HCT116 (cell line): ENCODE results near the gene ACSM6. TPM values are rescaled to one million over a fixed set of nuclear protein-coding genes. Genes with fewer than 3 reads are reported as not detected.
A peak's percentile ranks its signal among the peaks of the same experiment; 100 is the strongest.

Experiments
- ATAC-seq: fragments of 200-7000 bp; cut with Tn5 transposase; 2 replicates; pipeline ENCODE4 v1.9.1; 2020; ENCODE audit warnings: mild to moderate bottlenecking, moderate library complexity
- BruUV-seq: library from RNA; stranded (reverse); fragments of 400-500 nt; replicated peaks from 2 replicates; lab custom pipeline; 2021; lab: Mats Ljungman, UMichigan
- CTCF ChIA-PET: fragments of 300-600 bp; sonication (Branson Sonifier 250); formaldehyde crosslinking; loops from one replicate; lab custom pipeline; 2021; ENCODE audit warnings: antibody characterized with exemption; lab: Charles Lee
- POLR2A ChIA-PET: fragments of 300-600, 350-600 bp; sonication (Branson Sonifier 250); formaldehyde crosslinking; loops from one replicate; lab custom pipeline; 2021; ENCODE audit warnings: antibody characterized with exemption; lab: Charles Lee
- RAD21 ChIA-PET, 2 experiments: fragments of 300-600 bp; sonication (Branson Sonifier 250); formaldehyde crosslinking; loops; one replicate each; lab custom pipeline; 2023; ENCODE audit warnings: low total read pairs in 2 of 2; ENCODE audit not compliant: uncharacterized antibody in 2 of 2, unreplicated experiment in 2 of 2, low non-redundant PET in 1 of 2; lab: Charles Lee
- DNase-seq: peaks from one replicate; pipeline ENCODE4 v3.0.0-alpha.2; 2010; ENCODE audit warnings: low read depth, low spot score
- H2AFZ ChIP-seq: fragments of 200-600 bp; shearing (Covaris generic), sonication (generic); 2 replicates; pipeline ENCODE4 v1.6.1; 2017; ENCODE audit warnings: low read depth, mixed run types, mixed read lengths, antibody characterized with exemption, low read length; ENCODE audit not compliant: poor library complexity, severe bottlenecking
- H3K27ac ChIP-seq: 2 replicates; pipeline ENCODE4 v1.5.1; 2012; ENCODE audit warnings: low read depth, low read length
- H3K27me3 ChIP-seq: fragments of 200-600 bp; sonication (generic); 2 replicates; pipeline ENCODE4 v1.6.1; 2016; ENCODE audit warnings: mixed run types, low read length, mixed read lengths; ENCODE audit not compliant: insufficient read depth
- H3K36me3 ChIP-seq, 2 experiments: fragments of 200-500 bp in 1 of 2; fragments of 200-600 bp in 1 of 2; sonication (Bioruptor generic) in 1 of 2; sonication (generic) in 1 of 2; 2 replicates each; pipeline versions ENCODE4 v1.5.1 to v1.6.1; 2014 to 2016; ENCODE audit warnings: low read length in 2 of 2, inconsistent platforms in 1 of 2, mixed read lengths in 1 of 2, mixed run types in 1 of 2; ENCODE audit not compliant: insufficient read depth in 2 of 2, control insufficient read depth in 1 of 2
- H3K4me1 ChIP-seq, 2 experiments: fragments of 200-600 bp in 1 of 2; sonication (generic) in 1 of 2; 2 replicates each; pipeline versions ENCODE4 v1.5.1 to v1.6.1; 2012 to 2017; ENCODE audit warnings: low read length in 2 of 2, inconsistent platforms in 1 of 2, mild to moderate bottlenecking in 1 of 2, mixed read lengths in 1 of 2, mixed run types in 1 of 2, moderate library complexity in 1 of 2; ENCODE audit not compliant: insufficient read depth in 2 of 2, control insufficient read depth in 1 of 2
- H3K4me2 ChIP-seq: fragments of 200-600 bp; sonication (generic); 2 replicates; pipeline ENCODE4 v1.6.1; 2017; ENCODE audit warnings: mixed run types, low read length, mixed read lengths
- H3K4me3 ChIP-seq, 2 experiments: fragments of 200-600 bp in 1 of 2; sonication (generic) in 1 of 2; replicated peaks in 1 of 2; 2 replicates each; pipeline ENCODE4 v1.5.1; 2011 to 2016; ENCODE audit warnings: low read length in 2 of 2, control low read depth in 1 of 2, low read depth in 1 of 2, mild to moderate bottlenecking in 1 of 2, mixed read lengths in 1 of 2, mixed run types in 1 of 2
- H3K79me2 ChIP-seq: fragments of 200-600 bp; sonication (generic); 2 replicates; pipeline ENCODE4 v1.6.1; 2017; ENCODE audit warnings: mild to moderate bottlenecking, mixed run types, low read length, moderate library complexity, mixed read lengths; ENCODE audit not compliant: insufficient read depth
- H3K9ac ChIP-seq: fragments of 200-600 bp; sonication (generic); 2 replicates; pipeline ENCODE4 v1.6.1; 2016; ENCODE audit warnings: low read length, mixed read lengths
- H3K9me2 ChIP-seq: fragments of 200-600 bp; sonication (generic), shearing (Covaris generic); 2 replicates; pipeline ENCODE4 v1.6.1; 2017; ENCODE audit warnings: mixed run types, mild to moderate bottlenecking, moderate library complexity; ENCODE audit not compliant: insufficient read depth
- H3K9me3 ChIP-seq, 2 experiments: fragments of 200-500 bp in 1 of 2; fragments of 200-600 bp in 1 of 2; sonication (Bioruptor generic) in 1 of 2; sonication (generic) in 1 of 2; 2 replicates each; pipeline ENCODE4 v1.6.1; 2014 to 2017; ENCODE audit warnings: low read length in 2 of 2, mixed read lengths in 2 of 2, inconsistent platforms in 1 of 2, low read depth in 1 of 2, mild to moderate bottlenecking in 1 of 2, mixed run types in 1 of 2, moderate library complexity in 1 of 2; ENCODE audit not compliant: control insufficient read depth in 1 of 2, insufficient read depth in 1 of 2
- H4K20me1 ChIP-seq: fragments of 200-600 bp; sonication (generic), shearing (Covaris generic); 2 replicates; pipeline ENCODE4 v1.6.1; 2017; ENCODE audit warnings: mixed run types, mild to moderate bottlenecking, moderate library complexity; ENCODE audit not compliant: insufficient read depth
- CBX3 ChIP-seq: IDR thresholded peaks from 2 replicates; pipeline ENCODE4 v1.6.1; 2012; ENCODE audit warnings: low read depth
- CEBPB ChIP-seq: IDR thresholded peaks from 2 replicates; pipeline ENCODE4 v1.6.1; 2012; ENCODE audit warnings: low read depth
- ELF1 ChIP-seq: IDR thresholded peaks from 2 replicates; pipeline ENCODE4 v1.6.1; 2012; ENCODE audit warnings: low read depth, borderline replicate concordance
- EZH2 ChIP-seq: fragments of 200-600 bp; sonication (generic); IDR thresholded peaks from 2 replicates; pipeline ENCODE4 v1.6.1; 2017; ENCODE audit warnings: antibody characterized with exemption, mixed run types
- EZH2phosphoT487 ChIP-seq: fragments of 200-600 bp; IDR thresholded peaks from 2 replicates; pipeline ENCODE4 v1.6.1; 2018; ENCODE audit warnings: antibody characterized with exemption, borderline replicate concordance
- FOSL1 ChIP-seq: IDR thresholded peaks from 2 replicates; pipeline ENCODE4 v1.6.1; 2012; ENCODE audit warnings: low read depth
- POLR2A ChIP-seq: IDR thresholded peaks from 2 replicates; pipeline ENCODE4 v1.7.0; 2011; ENCODE audit warnings: borderline replicate concordance; ENCODE audit not compliant: insufficient read depth, insufficient read length; ENCODE audit errors: extremely low read depth
- SIN3A ChIP-seq: IDR thresholded peaks from 2 replicates; pipeline ENCODE4 v1.6.1; 2012; ENCODE audit warnings: low read depth
- TCF7L2 ChIP-seq: IDR thresholded peaks from 2 replicates; pipeline ENCODE4 v1.7.0; 2011; ENCODE audit warnings: borderline replicate concordance, inconsistent platforms; ENCODE audit not compliant: insufficient read depth, insufficient read length; ENCODE audit errors: extremely low read depth
- intact Hi-C: fragments of 100-400 bp; cut with micrococcal nuclease; formaldehyde crosslinking; loops from 2 replicates; pipeline ENCODE4 v1.10.0; 2022
- total RNA-seq: library from RNA; stranded (reverse); gene quantifications from one replicate; pipeline ENCODE4 v1.2.1, GENCODE V29; 2021; ENCODE audit not compliant: unreplicated experiment
- TF ChIP-seq, protein P1 (sequence below): IDR thresholded peaks from 2 replicates; pipeline ENCODE4 v1.6.1; 2012
- TF ChIP-seq, protein P2 (sequence below): IDR thresholded peaks from 2 replicates; pipeline ENCODE4 v1.6.1; 2012
- TF ChIP-seq, protein P3 (sequence below), 3 experiments: fragments of 200-600 bp in 1 of 3; sonication (generic) in 1 of 3; IDR thresholded peaks in 2 of 3; conservative IDR thresholded peaks in 1 of 3; 2 replicates each; pipeline ENCODE4 v1.5.1; 2012 to 2017; ENCODE audit warnings: low read depth in 2 of 3, low read length in 2 of 3, antibody characterized with exemption in 1 of 3, borderline replicate concordance in 1 of 3, control low read depth in 1 of 3, mild to moderate bottlenecking in 1 of 3, mixed read lengths in 1 of 3, mixed run types in 1 of 3, moderate library complexity in 1 of 3; ENCODE audit not compliant: insufficient read depth in 1 of 3

Gene ACSM6
- total RNA-seq, 1 experiment from 2014 or later = not detected

DNA sequence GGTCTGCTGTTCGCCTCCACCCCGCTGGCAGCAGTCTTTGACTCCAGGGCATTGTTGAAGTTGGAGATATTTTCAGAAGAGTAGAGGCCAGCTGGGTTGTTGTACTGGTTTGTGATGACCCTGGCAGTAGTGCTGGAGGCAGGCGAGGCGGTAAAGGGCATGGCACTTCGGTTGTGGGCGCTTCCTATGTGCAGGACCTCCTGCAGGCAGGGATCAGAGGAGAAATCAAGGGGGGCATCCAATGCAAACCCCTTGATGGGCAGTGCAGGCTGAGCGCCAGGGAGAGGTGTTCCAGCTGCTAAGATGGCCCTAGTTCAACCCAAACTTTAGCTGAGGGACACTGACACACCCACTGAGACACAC lies 69.8 kb downstream of the ACSM6 start:
- Histone ChIP-seq H3K9me3 (no peaks in the 10 kb centered on the region), H4K20me1 (no peaks in the 10 kb centered on the region), H3K79me2 (no peaks in the 10 kb centered on the region), H3K36me3 (peaks cover 0 to 1% of the 10 kb centered on the region in 2 experiments; a peak in 1 of 4 replicates), H3K9me2 (no peaks in the 10 kb centered on the region), H3K27ac (peak overlapping the region; percentile 37), H2AFZ (no peak overlapping the region), H3K27me3 (no peaks in the 10 kb centered on the region), H3K4me2 (peak overlapping the region; percentile 51), H3K9ac (no peak overlapping the region), H3K4me3 (no peak overlapping the region), H3K4me1 (peaks cover 50 to 70% of the 10 kb centered on the region in 2 experiments)
- ChIA-PET RAD21 (no interaction called here), CTCF (no interaction called here), POLR2A (no interaction called here)
- no TSS peak for BruUV-seq
- ATAC-seq = no peak
- intact Hi-C loops = no loop called here
- TF ChIP-seq, protein P1, sequence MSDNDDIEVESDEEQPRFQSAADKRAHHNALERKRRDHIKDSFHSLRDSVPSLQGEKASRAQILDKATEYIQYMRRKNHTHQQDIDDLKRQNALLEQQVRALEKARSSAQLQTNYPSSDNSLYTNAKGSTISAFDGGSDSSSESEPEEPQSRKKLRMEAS = 0 out of 2 replicates have a peak, but pooled peaks have one; percentile 5
- TF ChIP-seq, protein P2, sequence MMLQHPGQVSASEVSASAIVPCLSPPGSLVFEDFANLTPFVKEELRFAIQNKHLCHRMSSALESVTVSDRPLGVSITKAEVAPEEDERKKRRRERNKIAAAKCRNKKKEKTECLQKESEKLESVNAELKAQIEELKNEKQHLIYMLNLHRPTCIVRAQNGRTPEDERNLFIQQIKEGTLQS = no peak
- no peak for DNase-seq

DNA sequence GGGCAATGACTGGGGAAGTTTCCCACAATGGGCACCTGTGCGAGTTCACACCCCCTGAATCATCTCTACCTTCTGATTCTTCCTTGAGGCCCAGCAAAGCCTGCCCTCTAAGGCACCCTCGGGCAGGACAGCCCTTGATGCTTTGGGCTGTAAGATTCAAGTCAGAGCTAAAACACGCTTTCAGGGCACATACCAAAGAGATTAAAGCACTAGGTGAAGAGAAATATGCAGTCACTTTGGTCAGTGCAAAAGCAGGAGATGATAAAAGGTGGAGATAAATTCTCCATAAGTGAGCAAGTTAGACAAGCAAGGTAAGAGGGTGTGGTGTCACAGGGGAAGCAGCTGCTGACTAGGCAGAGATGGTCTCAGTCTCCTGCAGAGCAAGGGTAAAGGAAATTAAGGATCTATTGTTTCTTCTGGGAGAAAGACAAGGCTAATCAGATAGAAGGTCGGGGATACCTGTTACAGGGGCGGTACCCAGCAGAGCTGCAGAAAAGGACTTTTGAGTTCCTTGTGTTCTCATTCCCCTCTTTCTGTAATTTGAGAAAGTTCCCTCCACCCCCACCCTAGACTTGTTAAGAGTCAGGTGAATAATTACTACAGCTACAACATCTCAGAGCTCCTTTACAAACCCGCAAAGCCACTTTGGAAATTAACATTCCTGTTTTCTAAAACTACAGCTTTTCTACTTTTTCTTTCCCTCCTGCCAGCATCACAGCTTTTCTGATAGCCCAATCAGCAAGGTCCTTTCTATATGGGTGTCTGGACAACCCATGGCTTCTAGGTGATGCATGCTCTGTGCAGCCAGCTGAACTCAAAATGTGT lies 70.4 kb downstream of the ACSM6 start:
- peaks cover 50 to 70% of the 10 kb centered on the region in 2 experiments for H3K4me1 ChIP-seq
- no peaks in the 10 kb centered on the region for H3K79me2 ChIP-seq
- peak overlapping the region; percentile 37 for H3K27ac ChIP-seq
- no peak overlapping the region for H3K4me3 ChIP-seq
- no peaks in the 10 kb centered on the region; a peak in 1 of 4 replicates for H3K36me3 ChIP-seq
- ChIA-PET CTCF (interaction anchor here (0.6 to 1.1 kb wide), 3 partner anchors 9 to 18 kb away, joined by 3 to 4 read pairs (median 3); no protein-coding TSS in a partner anchor), RAD21 (interaction anchor here in 1 of 2 experiments (0.6 kb wide), 1 partner anchor 334 kb away, joined by 3 read pairs; no protein-coding TSS in a partner anchor), POLR2A (interaction anchor here (0.8 kb wide), 1 partner anchor 12 kb away, joined by 3 read pairs; no protein-coding TSS in a partner anchor)
- no peaks in the 10 kb centered on the region for H4K20me1 ChIP-seq
- H3K9me3 ChIP-seq = no peaks in the 10 kb centered on the region
- H3K9me2 ChIP-seq = no peaks in the 10 kb centered on the region
- no peak overlapping the region for H2AFZ ChIP-seq
- peak; percentile 85 for ATAC-seq
- peak overlapping the region; percentile 29 for H3K9ac ChIP-seq
- intact Hi-C loops = no loop called here
- H3K4me2 ChIP-seq = peak overlapping the region; percentile 51
- peak; percentile 61 for DNase-seq
- BruUV-seq = no TSS peak
- no peaks in the 10 kb centered on the region for H3K27me3 ChIP-seq
- TF ChIP-seq, protein P3, sequence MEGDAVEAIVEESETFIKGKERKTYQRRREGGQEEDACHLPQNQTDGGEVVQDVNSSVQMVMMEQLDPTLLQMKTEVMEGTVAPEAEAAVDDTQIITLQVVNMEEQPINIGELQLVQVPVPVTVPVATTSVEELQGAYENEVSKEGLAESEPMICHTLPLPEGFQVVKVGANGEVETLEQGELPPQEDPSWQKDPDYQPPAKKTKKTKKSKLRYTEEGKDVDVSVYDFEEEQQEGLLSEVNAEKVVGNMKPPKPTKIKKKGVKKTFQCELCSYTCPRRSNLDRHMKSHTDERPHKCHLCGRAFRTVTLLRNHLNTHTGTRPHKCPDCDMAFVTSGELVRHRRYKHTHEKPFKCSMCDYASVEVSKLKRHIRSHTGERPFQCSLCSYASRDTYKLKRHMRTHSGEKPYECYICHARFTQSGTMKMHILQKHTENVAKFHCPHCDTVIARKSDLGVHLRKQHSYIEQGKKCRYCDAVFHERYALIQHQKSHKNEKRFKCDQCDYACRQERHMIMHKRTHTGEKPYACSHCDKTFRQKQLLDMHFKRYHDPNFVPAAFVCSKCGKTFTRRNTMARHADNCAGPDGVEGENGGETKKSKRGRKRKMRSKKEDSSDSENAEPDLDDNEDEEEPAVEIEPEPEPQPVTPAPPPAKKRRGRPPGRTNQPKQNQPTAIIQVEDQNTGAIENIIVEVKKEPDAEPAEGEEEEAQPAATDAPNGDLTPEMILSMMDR (IDR thresholded peaks at IDR 0.05 in 2 of 3, conservative IDR thresholded peaks at IDR 0.05 in 1 of 3; ENCODE audit: borderline replicate concordance in 1 of 3, insufficient read depth in 1 of 3, low read depth in 2 of 3, low read length in 2 of 3) = no peak
- peak; percentile 33; the same call in 1 of the 2 replicates for TF ChIP-seq FOSL1
- TF ChIP-seq CBX3 = peak; percentile 57; the same call in 1 of the 2 replicates
- TF ChIP-seq, protein P2 = no peak
- no peak for TF ChIP-seq CEBPB
- no peak for TF ChIP-seq EZH2phosphoT487
- no peak for TF ChIP-seq EZH2
- peak; percentile 51; the same call in 1 of the 2 replicates for TF ChIP-seq SIN3A
- TF ChIP-seq TCF7L2 = no peak
- TF ChIP-seq, protein P1 = peak; percentile 31; the same call in 1 of the 2 replicates
- TF ChIP-seq ELF1 = no peak
- TF ChIP-seq POLR2A = no peak
